ENCODE data around the gene AP2A2. TPM values are rescaled to one million over a fixed set of nuclear protein-coding genes. Genes with fewer than 3 reads are reported as not detected.

The AP2A2 gene
- total RNA-seq, 4 donors from 2014 or later = 21.2 to 26.1 (median 25.7) TPM

DNA sequence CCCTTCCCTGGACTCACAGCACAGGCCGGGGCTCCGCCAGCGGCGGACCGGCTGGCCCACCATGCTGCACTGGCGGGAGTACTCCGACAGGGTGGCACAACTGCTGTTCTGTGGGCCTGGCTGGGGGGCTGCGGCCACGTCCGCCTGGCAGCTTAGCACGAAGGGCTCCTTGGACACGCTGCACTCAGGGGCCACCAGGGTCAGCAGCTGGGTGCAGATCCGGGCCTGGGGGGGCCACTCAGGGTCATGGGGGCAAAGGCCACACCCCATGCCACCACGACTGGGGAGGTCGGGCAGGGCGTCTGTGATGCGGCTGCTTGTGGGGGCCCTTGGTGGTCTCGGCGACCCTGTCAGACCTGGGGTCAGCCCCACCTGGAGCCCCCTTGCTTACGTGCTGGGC, 104.9 kb downstream of the AP2A2 start:
- intact Hi-C loops (cut with DNase I; ENCODE audit: low total_unique reads) = no loop called here
- no peaks in the 10 kb centered on the region for H3K9me3 ChIP-seq
- no peak for ATAC-seq
- no peaks in the 10 kb centered on the region for H3K4me1 ChIP-seq
- no peaks in the 10 kb centered on the region for H3K36me3 ChIP-seq
- no peak overlapping the region for H3K27ac ChIP-seq
- no peak for TF ChIP-seq POLR2A (IDR thresholded peaks at IDR 0.05)
- TF ChIP-seq, protein P1, sequence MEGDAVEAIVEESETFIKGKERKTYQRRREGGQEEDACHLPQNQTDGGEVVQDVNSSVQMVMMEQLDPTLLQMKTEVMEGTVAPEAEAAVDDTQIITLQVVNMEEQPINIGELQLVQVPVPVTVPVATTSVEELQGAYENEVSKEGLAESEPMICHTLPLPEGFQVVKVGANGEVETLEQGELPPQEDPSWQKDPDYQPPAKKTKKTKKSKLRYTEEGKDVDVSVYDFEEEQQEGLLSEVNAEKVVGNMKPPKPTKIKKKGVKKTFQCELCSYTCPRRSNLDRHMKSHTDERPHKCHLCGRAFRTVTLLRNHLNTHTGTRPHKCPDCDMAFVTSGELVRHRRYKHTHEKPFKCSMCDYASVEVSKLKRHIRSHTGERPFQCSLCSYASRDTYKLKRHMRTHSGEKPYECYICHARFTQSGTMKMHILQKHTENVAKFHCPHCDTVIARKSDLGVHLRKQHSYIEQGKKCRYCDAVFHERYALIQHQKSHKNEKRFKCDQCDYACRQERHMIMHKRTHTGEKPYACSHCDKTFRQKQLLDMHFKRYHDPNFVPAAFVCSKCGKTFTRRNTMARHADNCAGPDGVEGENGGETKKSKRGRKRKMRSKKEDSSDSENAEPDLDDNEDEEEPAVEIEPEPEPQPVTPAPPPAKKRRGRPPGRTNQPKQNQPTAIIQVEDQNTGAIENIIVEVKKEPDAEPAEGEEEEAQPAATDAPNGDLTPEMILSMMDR (IDR thresholded peaks at IDR 0.05 in 4 of 5, conservative IDR thresholded peaks at IDR 0.05 in 1 of 5) = no peak
- H3K4me3 ChIP-seq = no peak overlapping the region
- no peak for DNase-seq
- H3K27me3 ChIP-seq = peaks cover 0 to 11% (median 6%) of the 10 kb centered on the region in 3 donors
- in situ Hi-C loops (cut with MboI; ENCODE audit: low sequenced_read_pairs in 4 of 4) = no loop called here

DNA sequence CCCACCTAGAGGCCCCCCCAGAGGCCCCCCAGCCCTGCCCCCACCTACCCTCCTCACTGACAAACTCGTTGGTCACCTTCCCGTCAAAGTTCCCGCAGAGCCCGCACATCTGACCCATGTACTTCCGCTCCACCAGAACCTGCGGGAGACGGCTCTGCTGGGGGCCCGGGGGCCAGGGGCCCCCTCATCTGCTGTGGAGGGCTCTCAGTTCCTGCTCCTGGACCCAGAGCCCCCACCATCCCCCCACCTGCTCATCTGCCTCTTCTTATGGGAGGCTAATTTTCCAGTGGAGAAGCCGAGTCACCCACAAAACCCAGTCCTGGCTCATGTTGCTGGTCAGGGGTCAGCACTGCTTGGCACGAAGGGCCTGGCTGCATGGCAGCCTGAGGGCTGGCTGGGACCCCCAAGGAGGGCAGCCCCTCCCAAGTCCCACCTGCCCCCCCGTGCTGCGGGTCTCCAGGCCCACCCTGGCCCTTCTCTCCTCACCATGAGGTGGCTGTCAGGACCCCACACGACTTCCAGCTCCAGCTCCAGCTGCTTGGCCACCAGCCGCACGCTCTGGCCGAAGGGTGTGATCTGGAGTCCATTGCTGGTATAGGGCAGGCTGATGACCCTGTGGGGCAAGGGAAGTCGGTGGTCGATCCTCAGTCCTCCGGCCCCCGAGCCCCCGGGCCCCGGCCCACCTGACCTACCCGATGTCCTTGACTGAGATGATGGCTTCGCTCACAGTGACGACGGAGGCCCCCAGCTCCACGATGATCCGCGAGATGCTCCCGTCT, 105.6 kb downstream of the AP2A2 start:
- Histone ChIP-seq H3K4me1 (no peaks in the 10 kb centered on the region), H3K4me3 (no peak overlapping the region), H3K36me3 (no peaks in the 10 kb centered on the region), H3K9me3 (no peaks in the 10 kb centered on the region), H3K27ac (no peak overlapping the region), H3K27me3 (peaks cover 0 to 19% (median 14%) of the 10 kb centered on the region in 3 donors)
- TF ChIP-seq, protein P1 (IDR thresholded peaks at IDR 0.05 in 4 of 5, conservative IDR thresholded peaks at IDR 0.05 in 1 of 5) = no peak
- no peak for TF ChIP-seq POLR2A (IDR thresholded peaks at IDR 0.05)
- in situ Hi-C loops (cut with MboI; ENCODE audit: low sequenced_read_pairs in 4 of 4) = no loop called here
- intact Hi-C loops (cut with DNase I; ENCODE audit: low total_unique reads) = no loop called here
- ATAC-seq (no peak), DNase-seq (no peak)

DNA sequence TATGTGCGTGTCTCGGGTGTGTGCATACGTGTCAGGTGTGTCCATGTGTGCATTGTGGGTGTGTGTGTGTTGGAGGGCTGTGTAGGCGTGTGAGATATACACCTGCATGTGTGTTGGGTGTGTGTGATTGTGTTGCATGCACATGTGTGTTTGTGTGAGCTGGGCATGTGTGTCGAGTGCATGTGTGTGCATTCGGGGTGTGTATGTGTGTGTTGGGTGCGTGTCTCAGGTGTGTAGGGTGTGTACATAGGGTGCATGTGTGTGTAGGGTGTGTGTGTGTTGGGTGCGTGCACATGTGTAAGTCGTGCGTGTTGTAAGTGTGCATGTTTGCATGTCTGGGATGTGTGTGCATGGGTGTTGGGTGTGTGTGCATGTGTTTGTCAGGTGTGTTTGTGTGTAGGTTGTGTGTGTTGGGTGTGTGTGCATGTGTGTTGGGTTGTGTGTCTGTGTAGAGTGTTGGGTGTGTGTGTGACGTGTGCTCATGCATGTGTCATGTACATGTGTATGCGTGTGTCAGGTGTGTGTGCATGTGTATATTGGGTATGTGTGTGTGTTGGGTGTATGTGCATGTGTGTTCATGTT, 106.7 kb downstream of the AP2A2 start:
- Histone ChIP-seq H3K9me3 (no peaks in the 10 kb centered on the region), H3K36me3 (no peaks in the 10 kb centered on the region), H3K4me1 (no peaks in the 10 kb centered on the region), H3K4me3 (no peak overlapping the region), H3K27me3 (peaks cover 0 to 23% (median 19%) of the 10 kb centered on the region in 3 donors), H3K27ac (no peak overlapping the region)
- DNase-seq = no peak
- ATAC-seq = no peak
- intact Hi-C loops (cut with DNase I; ENCODE audit: low total_unique reads) = no loop called here
- in situ Hi-C loops (cut with MboI; ENCODE audit: low sequenced_read_pairs in 4 of 4) = no loop called here
- TF ChIP-seq POLR2A (IDR thresholded peaks at IDR 0.05) = no peak
- TF ChIP-seq, protein P1 (IDR thresholded peaks at IDR 0.05 in 4 of 5, conservative IDR thresholded peaks at IDR 0.05 in 1 of 5) = no peak

DNA sequence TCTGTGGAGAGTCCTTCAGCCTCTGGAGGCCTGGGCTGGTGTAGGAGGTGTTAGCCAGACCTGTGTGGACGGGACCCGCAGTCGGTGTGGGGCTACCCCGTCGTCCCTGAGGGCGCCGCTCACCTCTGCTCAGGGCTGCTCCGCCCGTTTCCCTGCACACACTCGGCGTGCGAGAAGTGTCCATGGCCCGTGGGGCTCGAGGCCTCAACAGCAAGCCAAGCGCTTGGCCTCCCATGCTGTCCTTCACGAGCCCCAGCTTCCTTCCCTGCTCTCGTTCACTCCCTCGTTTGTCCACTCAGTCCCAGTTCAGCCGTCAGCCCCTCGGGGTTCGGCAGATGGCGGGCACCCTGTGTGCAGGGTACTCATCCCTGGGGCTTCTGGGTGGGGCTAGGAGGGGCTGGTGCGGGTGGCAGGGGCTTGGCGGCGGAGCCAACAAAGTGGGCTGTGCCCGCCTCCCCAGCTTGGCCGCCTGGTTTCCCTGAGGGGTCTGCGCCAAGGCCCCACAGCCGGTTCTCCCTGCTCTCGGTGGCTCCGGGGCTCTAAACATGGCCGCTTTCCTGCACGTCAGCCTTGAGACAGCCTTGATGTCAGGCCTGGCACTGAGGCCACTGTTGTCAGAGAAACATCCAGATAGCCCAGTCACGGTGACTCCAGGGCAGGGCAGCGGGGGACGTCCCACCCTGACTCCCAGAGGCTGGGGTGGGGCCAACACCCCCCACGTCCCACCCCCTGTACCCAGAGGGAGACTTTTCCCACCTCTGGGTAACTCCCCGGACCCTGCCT, 107.5 kb downstream of the AP2A2 start:
- Histone ChIP-seq H3K27ac (no peak overlapping the region), H3K4me3 (no peak overlapping the region), H3K36me3 (no peaks in the 10 kb centered on the region), H3K27me3 (peaks cover 0 to 23% (median 19%) of the 10 kb centered on the region in 3 donors), H3K9me3 (no peaks in the 10 kb centered on the region), H3K4me1 (no peaks in the 10 kb centered on the region)
- in situ Hi-C loops (cut with MboI; ENCODE audit: low sequenced_read_pairs in 4 of 4) = no loop called here
- ATAC-seq (no peak), DNase-seq (no peak)
- intact Hi-C loops (cut with DNase I; ENCODE audit: low total_unique reads) = no loop called here
- TF ChIP-seq, protein P1 (IDR thresholded peaks at IDR 0.05 in 4 of 5, conservative IDR thresholded peaks at IDR 0.05 in 1 of 5) = no peak
- TF ChIP-seq POLR2A (IDR thresholded peaks at IDR 0.05) = no peak
